HG03432 (cell line): ENCODE data around the gene ID2.

Experiments used
- ATAC-seq: cut with Tn5 transposase; IDR thresholded peaks from one replicate; pipeline ENCODE4 v1.9.1; 2021; ENCODE audit warnings: mild to moderate bottlenecking, moderate library complexity; ENCODE audit not compliant: unreplicated experiment

ID2 gene

DNA sequence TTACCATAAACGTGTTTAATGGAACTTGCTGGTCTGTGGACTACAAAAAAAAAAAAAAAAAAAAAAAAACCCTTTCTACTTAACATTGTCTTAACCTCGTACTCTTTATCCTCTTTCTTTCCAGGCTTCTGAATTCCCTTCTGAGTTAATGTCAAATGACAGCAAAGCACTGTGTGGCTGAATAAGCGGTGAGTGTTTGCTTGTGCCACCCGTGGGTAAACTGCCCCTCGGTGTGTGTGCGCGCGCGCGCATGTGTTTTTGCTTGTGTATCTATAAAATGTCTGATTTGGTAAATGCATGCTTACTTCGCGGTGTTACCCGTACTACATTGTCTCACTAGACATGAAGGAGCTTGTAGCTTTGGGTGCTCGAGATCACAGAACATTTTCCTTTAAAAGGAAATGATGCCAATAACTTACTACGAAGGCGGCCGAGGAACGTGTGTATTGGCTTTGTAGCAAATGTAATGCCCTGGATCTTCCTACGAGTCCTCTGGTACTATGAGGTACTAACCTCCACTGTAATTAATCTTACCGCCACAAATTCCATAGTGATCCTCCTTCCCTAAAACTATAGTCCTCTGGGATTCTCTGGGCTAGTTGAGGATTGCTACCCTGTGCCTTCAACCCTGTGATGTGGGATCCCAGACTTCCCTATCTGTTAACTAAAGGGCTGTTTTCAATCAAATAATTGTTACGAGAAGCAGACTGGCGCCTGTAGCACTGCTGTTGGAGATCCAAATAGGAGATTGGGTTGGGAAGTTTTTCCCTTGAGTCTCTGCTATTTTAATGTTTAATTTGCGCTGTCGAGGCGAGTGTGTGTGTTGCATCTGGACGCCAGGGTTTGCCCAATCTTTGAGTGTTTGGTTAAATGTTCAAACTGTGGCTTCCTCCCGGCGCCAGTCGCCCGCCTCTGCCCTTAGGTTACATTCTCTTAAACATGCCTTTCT is 1.1 kb downstream of the ID2 start:
- ATAC-seq: no peak

DNA sequence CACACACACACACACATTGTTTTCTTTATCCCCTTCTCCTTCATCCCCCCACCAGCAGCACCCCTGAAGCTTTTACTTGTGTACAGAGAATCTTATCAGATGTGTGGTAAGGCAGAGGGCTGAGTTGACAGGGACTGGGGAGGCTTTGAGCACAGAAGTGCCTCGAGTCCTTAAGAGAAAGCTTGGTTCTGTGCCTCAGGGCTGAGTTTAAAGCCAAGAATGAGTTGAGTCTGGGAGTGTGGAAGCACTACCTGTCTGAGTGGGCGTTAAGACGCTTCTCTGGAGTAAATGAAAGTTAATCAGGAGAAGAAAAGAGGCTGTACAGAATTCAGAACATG is 2.7 kb downstream of the ID2 start:
- ATAC-seq: no peak

DNA sequence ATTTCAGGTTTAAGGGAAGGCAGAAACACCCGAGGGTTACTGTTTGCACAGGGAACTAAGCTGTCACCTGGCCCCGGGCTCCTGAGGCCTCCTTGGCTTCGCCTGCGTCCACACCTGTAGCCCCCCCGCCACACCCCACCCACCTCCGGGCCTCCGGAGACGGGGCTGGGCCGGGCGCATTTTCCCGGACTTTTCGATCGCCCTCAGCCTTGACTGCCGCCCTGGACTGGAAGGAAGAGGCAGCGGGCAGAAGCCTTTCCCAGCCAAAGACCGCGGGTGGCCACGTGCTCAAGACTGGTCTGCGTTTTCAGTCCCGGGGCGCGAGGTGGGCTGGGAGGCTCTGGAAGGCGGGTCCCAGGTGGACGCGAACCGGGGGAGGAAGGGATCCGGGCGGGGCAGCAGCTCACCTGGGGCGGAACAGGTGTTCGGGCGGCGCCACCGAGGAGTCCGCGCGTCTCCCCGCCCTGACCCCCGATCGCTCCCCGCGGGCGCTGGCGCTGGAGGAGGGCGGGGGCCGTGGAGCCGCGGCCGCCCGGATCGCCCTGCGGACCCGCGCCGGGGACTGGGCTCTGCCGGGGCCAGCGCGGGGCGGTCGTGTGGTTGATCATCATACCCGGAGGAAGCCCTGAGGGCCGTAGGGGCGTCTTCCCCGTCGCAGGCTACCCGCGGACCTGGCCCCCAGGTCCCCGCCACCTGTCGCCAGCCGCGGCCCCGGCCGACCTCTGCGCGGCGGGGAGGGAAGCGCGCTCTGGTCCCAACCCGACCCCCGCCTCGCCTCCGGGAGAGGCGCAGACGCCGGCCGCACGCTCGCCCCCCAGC is 3.2 kb downstream of the ID2 start:
- peak; percentile 4 for ATAC-seq

DNA sequence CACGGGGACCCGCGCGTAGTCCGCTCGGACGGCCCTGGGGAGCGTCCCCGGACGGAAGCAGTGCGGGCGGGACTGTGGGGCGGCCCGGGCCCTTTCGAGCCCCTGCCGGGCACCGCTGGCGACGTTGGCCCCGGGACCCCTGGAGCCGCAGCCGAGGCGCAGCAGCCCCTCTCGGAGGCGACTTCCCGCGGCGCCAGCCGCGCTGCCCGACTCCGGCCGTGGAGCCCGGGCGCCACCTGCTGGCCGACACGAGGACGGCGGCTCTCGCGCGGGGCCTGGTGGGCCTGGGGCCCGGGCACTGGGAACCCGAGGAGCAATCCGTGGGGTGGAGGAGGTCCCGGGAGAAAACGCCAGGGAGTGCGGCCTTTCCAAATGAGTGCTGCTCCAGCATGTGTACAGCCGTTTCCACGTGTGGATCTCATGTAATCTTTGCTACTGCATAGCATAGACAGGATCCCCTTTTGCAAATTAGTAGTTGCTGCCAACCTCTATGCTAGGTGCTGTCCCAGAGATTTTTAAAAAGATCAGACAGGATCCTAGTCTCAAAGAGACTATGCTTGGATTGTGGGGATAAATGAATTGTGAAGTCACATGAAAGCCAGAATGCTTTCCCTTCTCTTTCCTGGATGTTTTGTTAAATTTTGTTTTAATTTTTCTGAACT is 4.0 kb downstream of the ID2 start:
- ATAC-seq: peak; percentile 36

DNA sequence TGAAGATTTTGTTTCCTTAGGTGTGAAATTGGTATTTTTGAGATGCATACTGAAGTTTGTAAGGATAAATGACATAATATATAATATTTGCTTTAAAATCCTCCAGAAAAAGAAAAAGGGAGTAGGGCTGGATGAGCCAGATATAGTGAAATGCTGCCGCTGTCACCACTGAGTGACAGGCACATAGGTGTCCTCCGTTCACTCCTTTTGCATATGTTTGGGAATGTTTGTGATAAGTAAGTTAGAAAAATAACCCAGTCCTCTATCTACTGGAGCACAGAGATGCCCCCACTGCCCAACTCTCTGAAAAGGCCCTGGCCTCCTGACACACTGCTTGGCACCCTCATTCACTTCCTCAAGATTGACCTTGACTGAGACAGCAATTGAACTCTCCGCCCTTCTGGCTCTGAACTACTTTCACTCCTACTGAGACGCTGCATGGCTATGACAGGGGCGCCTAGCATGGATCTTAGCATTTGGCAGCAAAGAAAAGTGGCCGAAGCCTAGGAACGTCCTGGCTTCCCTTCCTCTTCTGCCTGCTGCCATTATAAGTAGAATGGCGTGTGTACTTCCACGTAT is 10.1 kb downstream of the ID2 start:
- ATAC-seq: no peak

DNA sequence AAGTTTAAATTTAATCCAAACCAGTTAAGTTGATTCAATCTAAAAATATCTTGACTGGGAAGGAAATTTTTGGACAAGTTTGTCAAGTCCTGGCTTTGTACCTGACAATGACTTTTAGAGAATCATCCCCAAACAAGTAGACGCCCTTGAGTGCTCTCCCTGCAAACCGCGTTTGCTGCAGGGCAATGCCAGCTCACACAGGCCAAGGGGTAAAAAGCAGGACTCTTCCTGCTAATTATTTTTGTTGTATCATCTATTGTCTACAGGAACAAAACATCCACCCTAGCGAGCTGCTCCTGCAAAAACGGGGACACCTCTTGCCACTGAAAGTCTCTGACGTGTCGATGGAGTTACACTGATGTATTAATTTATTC is 10.9 kb downstream of the ID2 start:
- no peak for ATAC-seq

DNA sequence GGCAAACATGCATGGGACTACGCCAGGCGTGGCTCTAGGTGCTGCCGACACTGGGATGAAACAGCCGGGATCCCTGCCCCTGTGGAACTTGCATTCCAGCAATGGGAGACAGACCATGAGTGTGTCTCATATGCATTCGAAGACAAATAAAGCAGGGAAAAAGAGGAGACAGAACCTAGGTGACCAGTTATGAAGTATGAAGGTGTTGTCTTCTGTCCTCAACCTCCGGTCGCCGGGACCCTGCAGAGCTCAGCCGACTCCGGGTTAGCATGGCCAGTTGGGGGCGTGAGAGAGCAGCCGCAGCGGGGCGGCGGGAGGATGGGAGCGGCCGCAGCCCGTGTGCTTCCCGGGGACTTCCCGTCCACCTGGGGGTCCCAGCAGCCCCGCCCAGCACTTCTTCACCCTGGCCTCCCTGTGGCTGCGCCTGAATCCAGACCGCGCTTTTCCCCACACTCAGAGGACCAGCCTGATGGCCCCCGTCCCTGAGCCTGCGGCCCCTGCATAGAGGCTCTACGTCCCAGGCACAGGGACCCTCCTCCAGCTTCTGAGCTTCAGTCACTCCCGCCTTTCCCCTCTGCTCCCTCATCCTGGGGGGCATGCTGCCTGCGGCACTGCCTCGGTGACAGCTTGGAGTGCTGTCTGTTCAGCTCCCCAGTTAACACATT is 11.4 kb downstream of the ID2 start:
- ATAC-seq: no peak

DNA sequence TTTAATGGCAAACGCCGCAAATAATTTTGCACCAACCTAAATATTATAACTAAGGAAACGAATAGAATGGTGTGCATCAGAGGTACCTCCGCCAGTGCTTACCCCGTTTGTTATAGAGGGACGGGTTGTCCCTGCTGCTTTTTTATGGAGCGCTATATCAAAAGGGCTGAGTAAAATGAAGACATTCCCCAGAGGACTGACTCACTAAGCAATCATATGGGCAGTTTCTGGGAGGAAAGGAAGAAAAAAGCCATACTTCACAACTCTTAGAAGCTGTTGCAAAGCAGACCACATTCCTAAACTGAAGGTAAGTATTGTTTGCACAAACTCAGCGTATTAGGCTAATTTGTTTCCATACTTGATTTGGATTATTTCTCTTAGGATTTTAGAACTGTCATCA is 12.9 kb downstream of the ID2 start:
- no peak for ATAC-seq

DNA sequence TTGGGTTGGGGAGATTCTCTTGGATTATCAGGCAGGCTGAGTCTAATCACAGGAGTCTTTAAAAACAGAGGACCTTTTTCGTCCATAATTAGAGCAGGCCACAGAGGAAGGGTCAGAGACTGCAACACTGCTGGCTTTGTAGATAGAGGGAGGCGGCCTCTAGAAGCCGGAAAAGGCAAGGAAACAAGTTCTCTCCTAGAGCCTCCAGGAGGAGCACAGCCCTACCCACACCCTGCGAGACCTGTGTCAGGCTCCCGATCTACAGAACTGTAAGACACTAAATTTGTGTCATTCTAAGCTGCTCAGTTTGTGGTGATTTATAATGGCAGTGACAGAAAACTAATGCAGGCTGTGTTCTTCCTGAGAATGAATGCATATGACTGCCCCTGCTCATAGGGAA is 15.3 kb downstream of the ID2 start:
- ATAC-seq: no peak

DNA sequence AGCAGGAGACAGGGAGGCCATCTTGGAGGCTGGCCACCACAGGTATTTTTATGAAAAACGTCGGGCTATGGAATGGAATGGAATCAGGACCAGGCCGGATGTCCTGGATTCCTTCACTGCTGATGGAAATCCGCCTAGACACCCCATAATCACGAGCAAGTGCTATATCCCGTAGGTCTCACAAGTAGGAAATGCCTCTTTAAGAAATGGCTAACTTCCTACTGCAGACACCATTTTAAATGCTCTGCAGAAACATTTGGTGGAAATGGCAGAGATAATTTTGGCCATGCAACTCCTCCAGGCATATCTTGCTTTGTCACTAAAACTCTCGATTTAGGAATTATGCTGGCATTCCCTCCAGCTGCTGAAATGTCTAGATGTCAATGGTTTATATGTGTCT is 18.0 kb downstream of the ID2 start:
- no peak for ATAC-seq

DNA sequence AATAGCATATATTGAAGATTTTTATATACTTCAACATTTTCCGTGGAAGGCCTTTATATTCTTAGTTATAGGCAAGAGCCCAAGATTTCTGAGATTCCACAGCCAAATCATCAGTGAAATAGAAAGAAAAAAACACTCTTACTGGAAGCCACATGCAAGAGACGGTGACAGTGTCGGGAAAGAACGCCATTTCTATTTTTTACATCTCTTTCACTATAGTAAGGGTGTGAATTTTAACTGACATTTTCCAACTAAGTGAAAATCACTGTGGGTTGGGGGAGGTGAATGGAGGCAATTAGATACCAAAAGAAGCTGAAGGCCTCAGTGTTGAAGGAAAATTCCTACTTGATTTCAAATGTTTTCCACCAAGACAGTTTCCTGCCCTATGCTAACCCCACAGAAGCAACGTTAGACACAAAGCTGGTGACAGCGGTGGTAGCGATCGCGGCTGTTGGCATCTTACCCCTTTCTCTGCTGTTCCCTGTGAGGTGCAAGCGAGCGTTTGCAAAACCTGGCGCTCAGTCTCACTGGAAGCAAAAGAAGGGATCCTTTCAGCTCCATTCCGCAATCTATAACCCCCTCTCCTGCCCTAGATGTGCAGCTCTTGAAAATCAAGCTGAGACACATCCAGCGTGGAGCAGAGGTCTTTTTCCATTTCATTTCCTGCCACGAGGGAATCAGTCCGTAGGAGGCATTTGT is 20.0 kb downstream of the ID2 start:
- no peak for ATAC-seq

DNA sequence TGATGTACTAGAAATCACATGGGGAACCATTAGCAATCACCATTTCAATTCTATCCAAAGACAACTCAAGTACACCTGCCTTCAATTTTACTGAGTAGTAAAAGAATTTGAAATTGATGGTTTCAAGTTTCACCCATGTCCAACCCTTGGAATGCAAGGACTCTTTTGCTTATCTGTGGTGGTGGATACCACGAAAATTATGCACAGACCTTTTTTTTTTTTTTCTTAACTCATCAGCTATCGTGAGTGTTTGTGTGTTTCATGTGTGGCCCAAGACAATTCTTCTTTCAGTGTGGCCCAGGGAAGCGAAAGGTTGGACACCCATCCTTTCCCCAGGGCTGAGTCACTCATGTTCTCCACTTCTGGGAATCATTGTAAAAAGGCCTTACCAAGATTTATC is 23.1 kb downstream of the ID2 start:
- ATAC-seq: no peak

DNA sequence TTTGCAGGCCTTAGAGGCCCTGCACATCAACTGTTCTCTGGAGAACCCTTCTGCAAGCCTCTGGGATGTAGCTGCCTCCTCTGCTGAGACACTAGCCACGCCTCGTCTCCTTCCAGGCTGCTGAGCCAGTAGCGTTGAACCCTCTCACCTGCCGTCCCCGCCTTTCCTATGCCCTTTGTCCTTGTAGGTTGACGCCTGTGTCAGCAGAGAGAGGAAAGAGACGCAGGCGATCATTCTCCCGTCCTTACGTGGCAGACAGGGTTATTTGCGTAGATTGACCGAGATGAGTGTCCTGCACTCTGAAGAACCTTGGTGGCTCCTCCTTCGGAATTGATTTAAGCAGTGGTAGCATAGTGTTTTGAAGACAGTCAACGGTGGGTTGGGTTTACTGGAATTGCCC is 27.8 kb downstream of the ID2 start:
- no peak for ATAC-seq

DNA sequence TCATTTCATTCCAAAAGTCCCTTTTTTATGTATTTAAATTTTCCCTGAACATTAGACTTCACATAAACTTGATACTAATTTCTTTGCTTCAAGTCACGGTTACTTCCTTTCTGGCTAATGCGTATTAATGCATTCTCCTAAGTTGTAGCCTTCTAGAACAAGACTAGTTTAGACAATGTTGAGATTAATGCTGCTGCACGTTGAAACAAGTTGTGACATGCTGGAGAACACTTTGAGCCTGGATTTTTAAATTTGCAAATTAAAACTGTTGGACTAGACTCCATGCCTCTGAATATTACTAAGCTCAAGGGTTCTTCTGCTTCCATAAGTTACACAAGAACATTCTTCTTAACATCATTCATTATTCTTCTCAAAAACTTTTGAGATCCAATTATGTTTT is 29.1 kb downstream of the ID2 start:
- no peak for ATAC-seq

DNA sequence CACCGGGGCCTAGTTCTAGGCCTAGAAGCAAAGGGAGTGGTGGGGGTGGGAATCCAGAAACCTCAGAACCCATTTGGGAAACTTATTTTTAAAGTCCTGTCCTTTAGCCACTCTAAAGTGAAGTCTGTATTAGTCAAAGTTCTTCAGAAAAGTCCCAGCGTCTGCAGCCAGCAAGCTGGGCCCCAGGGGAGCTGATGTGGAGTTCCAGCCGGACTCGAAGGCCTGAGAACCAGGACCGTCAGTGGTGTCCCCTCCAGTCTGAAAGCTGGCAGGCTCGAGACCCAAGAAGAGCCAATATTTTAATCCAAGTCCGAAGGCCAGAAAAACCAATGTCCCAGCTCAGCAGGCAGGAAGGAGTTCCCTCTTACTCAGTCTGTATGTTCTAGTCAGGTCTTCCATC is 32.4 kb downstream of the ID2 start:
- no peak for ATAC-seq

DNA sequence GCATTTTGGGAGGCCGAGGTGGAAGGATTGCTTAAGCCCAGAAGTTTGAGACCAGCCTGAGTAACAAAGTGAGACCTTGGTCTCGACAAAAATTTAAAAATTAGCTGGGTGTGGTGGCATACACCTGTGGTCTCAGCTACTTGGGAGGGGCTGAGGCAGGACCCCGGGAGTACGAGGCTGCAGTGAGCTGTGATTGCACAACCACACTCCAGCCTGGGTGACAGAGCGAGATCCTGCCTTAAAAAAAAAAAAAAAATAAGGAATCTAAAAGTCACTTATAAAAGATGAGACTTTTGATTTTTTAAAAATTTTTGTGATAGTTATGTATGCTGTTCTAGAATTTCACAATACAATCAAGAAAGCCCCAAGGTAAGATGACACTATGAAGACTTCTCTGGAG is 33.1 kb downstream of the ID2 start:
- no peak for ATAC-seq

DNA sequence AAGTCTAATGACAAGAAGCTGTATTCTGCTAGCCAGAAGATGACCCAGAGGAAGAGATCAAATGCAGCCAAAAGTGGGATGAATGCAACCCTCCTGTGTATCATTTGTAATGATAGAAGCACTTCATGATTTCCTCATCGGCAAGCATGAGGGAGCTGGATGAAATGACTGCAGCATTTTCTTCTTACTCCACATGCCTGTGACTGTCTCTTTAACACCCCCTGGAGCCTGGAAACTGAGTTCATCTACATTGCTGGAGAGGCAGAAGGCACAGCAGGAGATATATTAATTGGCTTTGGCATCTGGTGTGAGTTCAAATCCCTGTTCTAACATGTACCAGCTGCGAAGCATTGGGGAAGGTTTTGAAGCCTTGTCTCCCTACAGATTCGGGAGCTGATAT is 37.7 kb downstream of the ID2 start:
- ATAC-seq: no peak

DNA sequence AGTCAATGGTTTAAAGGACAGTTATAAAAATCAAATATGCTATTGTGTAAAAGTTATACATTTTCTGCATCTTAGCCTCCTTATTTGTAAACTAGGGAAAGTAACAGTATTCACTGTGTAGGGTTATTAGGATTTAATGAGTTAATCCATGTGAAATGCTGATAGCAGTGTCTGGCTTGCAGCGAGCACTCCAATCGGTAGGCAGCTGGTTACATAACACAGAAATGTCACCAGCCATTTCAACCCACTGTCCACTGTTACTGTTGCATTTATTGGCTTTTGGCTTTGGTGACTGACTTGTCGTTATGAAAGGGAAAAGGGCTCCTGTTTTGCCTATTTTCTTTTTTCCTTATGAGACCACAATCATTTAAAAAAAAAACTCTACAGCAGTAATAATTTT is 38.9 kb downstream of the ID2 start:
- no peak for ATAC-seq

DNA sequence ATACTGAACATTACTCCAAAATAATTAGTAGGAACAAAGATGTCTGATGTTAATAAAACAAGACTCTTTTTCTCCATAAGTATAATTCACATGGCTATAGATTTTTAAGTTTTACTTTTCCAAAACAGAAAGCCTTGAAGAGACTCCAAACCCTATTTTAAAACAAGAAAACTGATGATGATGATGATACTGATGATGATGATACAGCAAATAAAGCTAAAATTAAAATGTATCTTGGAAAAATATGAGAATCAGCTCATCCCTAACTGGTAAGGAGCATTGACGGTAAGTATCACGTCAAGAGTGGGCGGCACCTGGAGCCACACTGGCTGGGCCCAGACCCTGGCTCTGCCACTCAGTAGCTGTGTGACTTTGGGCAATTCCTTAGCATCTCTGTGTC is 39.6 kb downstream of the ID2 start:
- ATAC-seq: no peak

DNA sequence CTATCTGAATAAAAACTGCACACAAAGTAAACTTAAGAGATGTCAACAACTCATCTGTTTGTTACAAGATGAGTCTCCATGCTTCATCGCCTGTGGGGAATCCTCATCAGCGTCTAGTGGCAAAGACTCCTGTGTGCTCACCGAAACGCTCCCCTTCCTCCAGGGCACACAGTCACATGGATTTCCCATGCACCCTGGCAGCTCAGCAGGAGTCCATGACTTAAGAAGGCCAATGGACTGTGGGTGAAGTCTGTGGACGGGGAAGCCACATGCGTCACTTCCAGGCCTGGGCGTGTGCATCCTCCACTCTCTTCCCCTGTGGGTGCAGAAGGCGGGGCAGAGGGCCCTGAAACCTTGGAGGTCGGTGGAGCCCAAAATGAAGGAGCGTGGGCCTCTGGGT is 41.1 kb downstream of the ID2 start:
- no peak for ATAC-seq
